ENCODE results near the gene TOMM5.

Gene TOMM5

GRCh38 chr9:37592108-37592951, at the start of gene TOMM5:
TOMM5 (minus strand) TSS chr9:37592597; CDS start chr9:37592532, 65 bp downstream.
- peak; percentile 77 for DNase-seq (ENCODE audit: low read depth)

DNA sequence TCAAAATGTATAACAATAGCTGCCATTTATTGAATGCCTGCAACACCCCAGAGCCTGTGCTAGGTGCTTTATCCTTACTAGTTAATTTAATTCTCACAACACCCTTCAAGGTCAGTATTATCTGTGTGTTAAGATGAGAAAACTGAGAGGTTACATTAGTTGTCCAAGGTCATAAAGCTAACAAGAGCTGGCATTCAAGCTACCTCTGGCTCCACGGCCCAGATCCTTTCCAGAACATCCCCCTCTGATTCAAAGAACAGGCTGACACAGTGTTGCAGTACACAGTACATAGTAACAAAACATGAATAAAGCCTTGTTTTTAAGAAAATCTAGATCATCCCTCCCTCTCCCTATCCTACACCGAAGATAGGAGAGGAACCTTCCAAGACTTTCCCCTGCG, 48.9 kb upstream of the TOMM5 start:
- no peak for DNase-seq (ENCODE audit: low read depth)

GRCh38 chr9:37640246-37640645, 47.8 kb upstream of the TOMM5 start:
- DNase-seq (ENCODE audit: low read depth) = no peak

DNA sequence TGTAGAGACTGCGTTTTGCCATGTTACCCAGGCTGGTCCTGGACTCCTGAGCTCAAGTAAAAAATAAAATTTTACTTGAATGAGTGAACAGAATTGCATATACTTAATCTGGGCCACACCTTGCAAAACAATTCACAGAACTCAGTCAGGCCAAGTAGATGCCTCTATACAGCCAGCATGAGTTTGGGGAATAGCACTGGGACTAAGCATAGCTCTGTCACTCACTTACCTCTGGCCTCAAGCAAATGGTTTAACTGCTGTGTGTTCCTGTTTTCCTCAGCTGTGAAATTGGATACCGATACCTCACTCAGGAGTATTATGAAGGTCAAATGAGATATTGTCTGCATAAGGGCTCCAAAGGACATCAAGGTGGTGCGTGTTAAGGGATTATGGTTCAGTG, 47.4 kb upstream of the TOMM5 start:
- DNase-seq (ENCODE audit: low read depth) = no peak

DNA sequence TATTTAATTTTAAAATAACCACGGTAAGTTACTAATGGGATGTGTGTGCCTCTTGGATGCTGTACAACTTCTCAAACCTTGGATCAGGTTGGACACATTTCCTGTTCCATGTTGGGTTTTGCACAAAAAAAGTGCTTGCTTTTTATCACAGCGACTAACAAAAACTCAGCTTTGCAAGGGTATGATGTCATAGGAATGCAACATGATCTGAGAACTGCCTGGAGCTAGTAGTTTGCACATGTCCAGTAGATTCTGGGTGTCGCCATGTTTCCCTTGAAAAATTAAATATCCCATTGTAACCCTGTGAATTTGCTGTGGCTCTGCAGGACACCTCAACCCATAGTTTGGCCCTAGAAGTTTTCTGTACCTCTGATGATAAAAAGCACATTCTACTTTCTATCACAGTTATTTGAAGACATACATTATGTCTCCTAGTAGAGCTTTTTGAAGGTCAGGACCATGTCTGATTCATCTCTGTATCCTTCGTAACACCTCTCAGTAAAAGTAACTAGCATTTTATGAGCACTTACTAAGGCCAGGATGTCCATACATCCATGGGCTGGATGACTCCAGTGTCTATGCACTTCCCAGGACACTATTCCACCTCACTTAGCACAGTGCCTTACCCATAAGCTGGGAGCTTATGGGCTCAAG, 46.8 kb upstream of the TOMM5 start:
- no peak for DNase-seq (ENCODE audit: low read depth)

DNA sequence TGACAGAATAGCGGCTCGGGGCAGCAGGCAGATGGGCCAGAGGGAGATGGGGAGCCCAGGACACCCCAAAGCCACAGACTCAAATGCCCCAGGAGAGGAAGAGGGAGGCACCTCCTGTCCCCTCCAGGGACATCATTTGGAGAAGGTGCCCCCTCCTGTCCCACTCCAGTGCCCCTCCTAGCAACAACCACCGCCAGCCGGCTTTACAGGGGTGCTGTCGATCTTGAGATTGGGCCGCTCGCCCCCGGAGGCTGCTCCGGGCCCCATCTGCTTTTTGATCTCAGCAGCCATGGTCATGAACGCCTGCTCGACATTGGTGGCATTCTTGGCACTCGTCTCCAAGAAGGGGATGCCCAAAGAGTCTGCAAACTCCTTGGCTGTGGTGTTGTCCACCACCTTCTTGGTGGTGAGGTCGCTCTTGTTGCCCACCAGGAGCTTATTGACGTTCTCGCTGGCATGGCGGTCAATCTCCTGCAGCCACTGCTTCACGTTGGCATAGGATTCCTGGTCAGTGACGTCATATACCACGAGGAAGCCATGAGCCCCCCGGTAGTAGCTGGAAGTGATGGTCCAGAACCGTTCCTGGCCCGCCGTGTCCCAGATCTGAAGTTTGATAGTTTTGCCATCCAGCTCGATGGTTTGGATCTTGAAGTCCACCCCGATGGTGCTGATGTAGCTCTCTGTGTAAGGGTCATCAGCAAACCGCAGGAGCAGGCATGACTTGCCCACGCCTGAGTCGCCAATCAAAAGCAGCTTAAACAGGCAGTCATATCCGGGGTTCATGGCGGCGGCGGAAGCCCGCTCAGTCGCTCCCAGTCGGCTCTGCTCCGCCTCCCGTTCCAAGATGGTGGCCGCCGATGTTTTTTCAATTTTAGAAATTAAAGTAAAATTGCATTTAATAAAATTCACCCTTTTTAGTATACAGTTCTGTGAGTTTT, 44.4 kb upstream of the TOMM5 start:
- DNase-seq (ENCODE audit: low read depth) = no peak

DNA sequence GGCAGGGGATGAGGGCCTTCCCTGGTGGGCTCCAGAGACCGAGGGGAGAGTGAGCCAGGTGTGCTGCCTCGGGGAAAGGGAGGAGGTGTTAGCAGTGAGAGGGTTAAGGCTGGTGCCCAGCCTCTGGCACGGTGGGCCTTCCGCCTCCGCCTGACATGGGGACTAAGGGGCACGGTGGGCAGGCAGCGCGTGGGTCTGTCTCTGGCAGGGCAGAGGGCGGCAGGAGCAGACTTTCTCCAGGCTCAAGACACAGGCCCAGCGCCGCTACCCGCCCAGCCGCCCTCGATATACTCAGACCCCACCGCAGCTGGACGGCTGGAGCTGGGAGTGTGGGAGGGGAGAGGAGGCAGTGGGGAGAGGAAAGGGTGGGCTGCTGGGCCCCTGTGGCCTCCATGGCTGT, 43.4 kb upstream of the TOMM5 start:
- DNase-seq (ENCODE audit: low read depth) = no peak

- DNase-seq (ENCODE audit: low read depth) = no peak
Observed at GRCh38 chr9:37632479-37632878, 40.1 kb upstream of the TOMM5 start.

DNA sequence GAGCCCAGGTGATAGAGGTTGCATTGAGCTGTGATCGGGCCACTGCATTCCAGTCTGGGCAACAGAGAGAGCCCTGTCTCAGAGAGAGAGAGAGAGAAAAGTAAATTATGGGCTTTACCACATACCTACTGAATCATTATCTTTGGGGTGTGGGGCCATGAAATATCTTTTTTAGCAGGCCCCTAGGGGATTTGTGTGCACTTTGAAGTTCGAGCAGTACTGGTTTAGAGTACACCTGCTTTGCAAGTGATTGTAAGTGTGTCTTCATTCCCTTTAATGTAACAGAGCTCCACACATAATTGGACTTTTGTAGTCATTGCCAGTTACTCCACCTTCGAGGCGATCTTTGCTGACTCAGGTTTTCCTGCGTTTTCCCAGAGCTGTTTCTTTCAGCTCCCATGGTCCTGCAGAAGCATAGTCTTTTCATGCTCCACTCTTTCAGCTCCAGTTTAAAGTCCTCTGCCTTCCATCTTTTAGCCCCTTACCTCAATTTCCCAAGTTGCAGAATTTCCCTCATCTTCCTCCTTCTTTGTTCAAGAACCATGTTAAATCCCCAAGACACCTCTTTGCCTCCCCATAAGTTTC, 34.4 kb upstream of the TOMM5 start:
- DNase-seq (ENCODE audit: low read depth) = no peak

GRCh38 chr9:37625758-37626147, 33.4 kb upstream of the TOMM5 start:
- DNase-seq (ENCODE audit: low read depth) = no peak

DNA sequence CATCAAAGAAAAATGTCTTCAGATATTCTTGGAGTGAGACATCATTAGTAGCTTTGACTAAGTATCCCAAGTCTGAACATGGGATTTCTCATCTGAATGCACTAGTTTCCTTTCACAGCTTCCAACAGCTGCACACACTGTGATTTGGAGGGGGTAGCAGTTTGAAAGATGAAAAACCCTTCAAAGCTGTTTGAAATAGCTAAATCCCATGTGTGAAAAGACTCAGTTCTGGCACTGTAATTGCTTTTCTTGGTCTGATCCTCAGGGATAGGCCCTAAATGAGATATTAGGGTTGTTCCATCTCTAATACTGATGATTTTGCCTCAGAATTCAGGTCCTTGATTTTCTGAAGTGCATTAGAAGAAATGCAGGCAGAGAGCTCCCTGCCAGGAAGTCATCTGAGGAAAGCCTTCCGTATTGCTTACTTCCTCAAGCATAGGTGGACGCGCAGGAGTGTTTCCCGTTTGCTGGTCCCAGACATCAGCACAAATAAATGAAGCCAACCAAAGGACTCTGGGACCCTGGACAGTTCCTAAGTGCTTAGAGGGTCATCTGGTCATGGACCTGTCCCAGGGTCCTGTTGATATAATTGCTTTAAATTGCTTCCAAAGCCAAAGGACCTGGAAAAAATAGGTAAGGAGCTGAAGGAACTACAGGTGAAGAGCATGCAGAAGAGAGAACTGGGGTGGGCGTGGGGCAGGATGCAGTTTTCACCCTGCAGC, 32.8 kb upstream of the TOMM5 start:
- DNase-seq (ENCODE audit: low read depth) = no peak

DNA sequence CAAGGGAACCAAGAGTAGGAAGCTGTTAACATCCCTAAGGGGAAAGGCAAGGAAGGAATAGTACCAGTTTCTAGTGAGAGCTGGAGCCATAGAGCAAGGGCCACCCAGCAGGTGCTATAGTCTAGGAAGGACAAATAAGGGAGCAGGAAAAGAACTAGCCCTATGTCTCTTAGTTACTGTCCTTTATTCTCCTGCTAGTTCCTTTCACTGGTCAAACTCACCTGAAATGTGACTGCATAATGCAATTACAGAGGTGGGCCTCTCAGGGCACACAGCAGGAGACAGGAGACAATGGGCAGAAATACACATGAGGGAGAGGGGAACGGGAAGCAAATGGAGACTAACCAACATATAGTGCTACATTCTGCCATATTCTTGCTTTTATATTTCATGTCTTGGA, 31.7 kb upstream of the TOMM5 start:
- no peak for DNase-seq (ENCODE audit: low read depth)

DNA sequence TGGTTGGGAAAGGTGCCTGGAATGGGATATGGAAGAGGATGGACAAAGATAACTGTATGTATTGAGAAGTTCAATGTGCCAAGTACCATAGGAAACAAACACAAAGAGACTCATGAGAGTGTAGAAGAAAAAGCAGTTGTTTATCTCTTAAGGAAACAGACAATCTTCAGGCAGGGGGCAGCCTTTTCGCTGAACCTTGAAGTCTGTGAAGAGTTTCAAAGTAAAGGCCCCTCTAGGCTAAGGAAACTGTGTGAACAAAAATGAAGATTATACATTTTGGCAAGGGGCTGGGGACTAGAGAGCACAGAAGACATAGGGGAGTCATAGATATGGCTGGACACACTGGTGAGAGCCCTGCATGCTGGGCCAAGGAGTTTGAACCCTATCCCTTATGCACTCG, 30.9 kb upstream of the TOMM5 start:
- no peak for DNase-seq (ENCODE audit: low read depth)

- no peak for DNase-seq (ENCODE audit: low read depth)
Observed at GRCh38 chr9:37622462-37622861, 30.1 kb upstream of the TOMM5 start.

DNA sequence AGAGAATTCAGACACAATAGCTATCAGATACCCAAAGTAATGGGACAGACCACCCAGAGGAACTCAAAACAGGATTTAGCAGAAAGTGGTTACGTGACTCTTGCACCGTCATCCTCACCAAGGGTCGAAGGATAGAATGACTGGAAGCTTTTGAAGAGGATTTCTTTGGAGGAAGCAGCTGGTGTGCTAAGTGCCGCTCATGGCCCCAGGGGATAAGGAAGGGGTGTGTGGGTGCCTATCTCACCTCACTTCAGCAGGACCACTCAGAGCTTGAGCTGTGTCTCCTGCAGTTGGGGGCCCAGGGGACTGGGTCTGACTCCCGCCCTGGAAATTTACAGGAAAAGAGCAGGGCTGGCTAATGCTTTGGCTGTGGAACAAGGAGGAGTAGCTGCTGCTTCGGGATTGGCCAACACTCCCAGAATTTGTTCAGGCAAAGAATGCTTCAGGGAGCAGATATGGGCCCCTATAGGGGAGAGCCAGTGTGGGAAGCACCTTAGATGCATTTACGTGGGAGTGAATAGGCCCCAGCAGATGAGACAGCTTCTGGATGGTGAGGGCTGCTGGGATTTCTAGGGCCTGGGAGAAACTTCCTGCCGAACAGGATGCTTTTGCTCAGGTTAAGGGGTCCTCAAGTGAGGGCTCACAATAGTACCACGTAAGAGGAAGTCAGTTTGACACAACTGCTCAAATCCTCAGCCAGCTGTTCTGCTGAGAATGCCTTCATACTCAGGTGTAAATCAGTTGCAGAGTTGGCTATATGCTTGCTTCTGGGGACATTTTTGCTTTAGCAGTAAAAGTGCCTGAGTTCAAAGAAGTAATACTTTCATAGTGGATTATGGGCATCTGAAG, 29.1 kb upstream of the TOMM5 start:
- DNase-seq (ENCODE audit: low read depth) = no peak

- no peak for DNase-seq (ENCODE audit: low read depth)
Observed at GRCh38 chr9:37620396-37620795, 28.0 kb upstream of the TOMM5 start.

GRCh38 chr9:37619806-37620205, 27.4 kb upstream of the TOMM5 start:
- DNase-seq (ENCODE audit: low read depth) = no peak

- no peak for DNase-seq (ENCODE audit: low read depth)
Observed at GRCh38 chr9:37618817-37619216, 26.4 kb upstream of the TOMM5 start.

GRCh38 chr9:37617832-37618231, 25.4 kb upstream of the TOMM5 start:
- DNase-seq (ENCODE audit: low read depth) = no peak

DNA sequence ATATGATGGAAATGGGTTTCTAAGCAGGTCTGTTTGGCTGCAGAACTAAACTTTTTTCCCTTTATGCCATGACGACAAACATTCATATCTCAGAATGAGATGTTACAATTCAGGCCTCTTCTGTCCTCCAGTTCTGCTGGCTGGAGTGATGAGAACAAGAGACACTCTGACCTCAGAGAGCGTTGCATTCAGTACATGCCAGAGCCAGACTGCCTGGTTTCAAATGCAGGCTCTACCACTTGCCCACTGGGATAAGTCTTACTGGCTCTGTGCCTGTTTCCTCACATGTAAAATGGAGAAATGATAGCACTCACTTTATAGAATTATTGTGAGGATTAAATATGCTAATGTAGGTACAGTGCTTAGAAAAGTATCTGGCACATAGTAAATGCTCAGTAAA, 24.8 kb upstream of the TOMM5 start:
- no peak for DNase-seq (ENCODE audit: low read depth)

DNA sequence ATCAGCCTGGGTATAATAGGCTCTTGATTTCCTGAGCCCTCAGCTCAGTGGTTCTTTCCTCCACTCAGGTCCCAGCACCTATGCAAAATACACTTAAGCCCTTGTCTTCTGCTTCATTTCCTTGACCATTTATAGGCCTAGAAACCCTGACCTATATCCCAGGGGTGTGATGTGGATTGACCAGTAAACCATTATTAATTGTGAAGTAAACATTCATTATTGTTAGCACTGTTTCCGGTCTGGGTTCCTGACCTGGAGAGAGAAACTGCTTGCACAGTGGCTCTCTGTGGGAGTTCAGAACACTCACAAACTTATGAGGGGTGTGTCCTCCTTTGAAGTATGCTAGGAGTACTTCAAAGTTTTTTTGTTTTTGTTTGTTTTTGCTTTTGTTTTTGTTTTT, 19.6 kb upstream of the TOMM5 start:
- no peak for DNase-seq (ENCODE audit: low read depth)

Measured in stimulated activated CD8-positive, alpha-beta memory T cell treated with anti-CD3 and anti-CD28 coated beads, Interleukin-12 subunit alpha, Interleukin-12 subunit beta, amount 100 ng/mL, for 4 hours (primary cell).